Vagina (tissue), 2 donors: Measurements from ENCODE around the gene ARHGAP10. TPM values are rescaled to one million over a fixed set of nuclear protein-coding genes. Genes with fewer than 3 reads are reported as not detected.

ENCODE experiments used
- DNase-seq, 2 donors: peaks; one replicate each; pipeline ENCODE4 v3.0.0-alpha.2; 2017; ENCODE audit errors: extremely low spot score in 2 of 2
- H3K27ac ChIP-seq: fragments of 200-600 bp; sonication (generic); one replicate; pipeline ENCODE4 v1.5.1; 2019
- H3K27me3 ChIP-seq: fragments of 200-600 bp; sonication (generic); one replicate; pipeline ENCODE4 v1.5.1; 2019
- H3K36me3 ChIP-seq, 2 donors: fragments of 200-600 bp; sonication (generic); one replicate each; pipeline ENCODE4 v1.5.1; 2017 to 2019
- H3K4me1 ChIP-seq: fragments of 200-600 bp; sonication (generic); one replicate; pipeline ENCODE4 v1.5.1; 2019
- H3K4me3 ChIP-seq, 2 donors: fragments of 200-600 bp; sonication (generic); 1 replicate in 1 of 2; 2 replicates in 1 of 2; pipeline ENCODE4 v1.5.1; 2016 to 2019
- H3K9me3 ChIP-seq: fragments of 200-600 bp; sonication (generic); one replicate; pipeline ENCODE4 v1.5.1; 2019
- POLR2A ChIP-seq, 2 donors: fragments of 450-650 bp; IDR thresholded peaks; one replicate each; pipeline ENCODE4 v1.6.1; 2017; ENCODE audit warnings: antibody characterized with exemption in 2 of 2, mild to moderate bottlenecking in 2 of 2, moderate library complexity in 2 of 2
- POLR2AphosphoS5 ChIP-seq, 2 donors: sonication (generic); formaldehyde crosslinking; IDR thresholded peaks; one replicate each; pipeline ENCODE4 v1.9.0; 2017; ENCODE audit warnings: antibody characterized with exemption in 2 of 2, mild to moderate bottlenecking in 2 of 2, low read depth in 1 of 2; ENCODE audit not compliant: insufficient read depth in 1 of 2
- intact Hi-C: fragments of 100-400 bp; cut with DNase I; formaldehyde crosslinking; loops from one replicate; pipeline ENCODE4 v1.15.1; 2023
- total RNA-seq: library from RNA; depleted of rRNA; stranded (reverse); fragments of >200 nt; gene quantifications from one replicate; pipeline ENCODE4 v1.2.3, GENCODE V29; 2016
- TF ChIP-seq, protein P1 (sequence below), 3 experiments: fragments of 450-650 bp in 2 of 3; fragments of 200-600 bp in 1 of 3; sonication (generic) in 1 of 3; IDR thresholded peaks; one replicate each; pipeline ENCODE4 v1.5.1; 2017 to 2019; ENCODE audit warnings: antibody characterized with exemption in 3 of 3, mild to moderate bottlenecking in 2 of 3, moderate library complexity in 2 of 3

Gene ARHGAP10
- total RNA-seq, 1 donor from 2014 or later: 55.5 TPM

DNA sequence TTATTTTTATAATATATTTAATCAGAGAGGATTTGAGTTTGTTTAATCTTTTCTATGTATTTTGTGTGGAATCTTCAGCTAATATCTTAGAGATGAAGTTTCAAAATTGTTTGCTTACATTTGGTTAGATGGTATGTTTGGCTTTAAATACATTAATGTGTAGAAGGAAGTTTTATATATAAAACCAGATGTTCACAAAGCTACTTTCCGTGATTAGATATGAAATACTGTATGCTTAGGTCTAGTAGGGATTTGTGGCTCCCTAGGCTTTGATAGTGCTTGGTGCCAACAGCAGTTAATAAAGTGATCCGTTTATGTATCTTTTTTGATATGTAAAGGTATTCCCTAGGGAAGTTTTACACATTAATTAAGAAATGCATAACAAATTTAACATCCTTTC lies 223.0 kb downstream of the ARHGAP10 start:
- H3K4me3 ChIP-seq: no peak overlapping the region
- H3K27me3 ChIP-seq: no peaks in the 10 kb centered on the region
- H3K4me1 ChIP-seq: peaks cover 32% of the 10 kb centered on the region
- TF ChIP-seq POLR2AphosphoS5 (IDR thresholded peaks at IDR 0.05; ENCODE audit: insufficient read depth in 1 of 2, low read depth in 1 of 2) (no peak), POLR2A (IDR thresholded peaks at IDR 0.05) (no peak)
- TF ChIP-seq, protein P1, sequence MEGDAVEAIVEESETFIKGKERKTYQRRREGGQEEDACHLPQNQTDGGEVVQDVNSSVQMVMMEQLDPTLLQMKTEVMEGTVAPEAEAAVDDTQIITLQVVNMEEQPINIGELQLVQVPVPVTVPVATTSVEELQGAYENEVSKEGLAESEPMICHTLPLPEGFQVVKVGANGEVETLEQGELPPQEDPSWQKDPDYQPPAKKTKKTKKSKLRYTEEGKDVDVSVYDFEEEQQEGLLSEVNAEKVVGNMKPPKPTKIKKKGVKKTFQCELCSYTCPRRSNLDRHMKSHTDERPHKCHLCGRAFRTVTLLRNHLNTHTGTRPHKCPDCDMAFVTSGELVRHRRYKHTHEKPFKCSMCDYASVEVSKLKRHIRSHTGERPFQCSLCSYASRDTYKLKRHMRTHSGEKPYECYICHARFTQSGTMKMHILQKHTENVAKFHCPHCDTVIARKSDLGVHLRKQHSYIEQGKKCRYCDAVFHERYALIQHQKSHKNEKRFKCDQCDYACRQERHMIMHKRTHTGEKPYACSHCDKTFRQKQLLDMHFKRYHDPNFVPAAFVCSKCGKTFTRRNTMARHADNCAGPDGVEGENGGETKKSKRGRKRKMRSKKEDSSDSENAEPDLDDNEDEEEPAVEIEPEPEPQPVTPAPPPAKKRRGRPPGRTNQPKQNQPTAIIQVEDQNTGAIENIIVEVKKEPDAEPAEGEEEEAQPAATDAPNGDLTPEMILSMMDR (IDR thresholded peaks at IDR 0.05): no peak
- H3K36me3 ChIP-seq: no peaks in the 10 kb centered on the region
- DNase-seq: no peak
- no peak overlapping the region for H3K27ac ChIP-seq
- no peaks in the 10 kb centered on the region for H3K9me3 ChIP-seq
- intact Hi-C loops: no loop called here

DNA sequence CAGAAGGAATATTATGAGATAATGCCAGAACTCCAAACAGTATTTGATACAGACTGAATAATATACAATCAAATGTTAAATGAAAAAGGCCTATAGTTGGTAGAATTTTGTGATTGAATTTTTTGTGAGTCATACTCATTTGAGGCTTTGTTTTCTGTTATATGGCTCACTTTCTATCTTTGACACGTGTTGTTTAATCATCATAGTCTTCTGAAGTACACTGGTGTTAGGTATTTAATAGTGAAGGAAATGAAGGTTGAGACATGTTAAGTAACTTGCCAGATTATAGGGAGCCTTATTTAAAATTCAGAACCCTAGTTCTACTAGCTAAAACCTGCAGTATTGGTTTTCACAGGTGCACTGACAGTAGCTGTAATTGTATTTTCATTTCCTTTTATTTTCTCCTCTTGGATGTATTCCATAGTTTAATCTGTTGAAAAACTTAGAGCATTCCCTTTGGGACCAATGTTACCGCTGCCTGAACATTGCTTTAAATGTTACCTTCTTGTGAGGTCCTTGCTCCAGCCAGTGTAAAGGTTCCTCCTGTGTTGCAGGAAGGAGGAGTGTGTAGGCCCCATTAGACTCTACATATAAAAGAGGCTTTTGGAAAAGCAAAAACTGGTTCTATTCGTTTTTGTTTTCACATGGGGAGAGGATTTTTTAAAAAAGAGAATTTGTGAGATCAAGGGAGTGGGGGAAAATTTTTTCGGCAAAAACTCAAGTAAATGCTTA lies 224.1 kb downstream of the ARHGAP10 start:
- intact Hi-C loops: no loop called here
- peaks cover 32% of the 10 kb centered on the region for H3K4me1 ChIP-seq
- no peak for DNase-seq
- H3K27ac ChIP-seq: no peak overlapping the region
- TF ChIP-seq POLR2AphosphoS5 (IDR thresholded peaks at IDR 0.05; ENCODE audit: insufficient read depth in 1 of 2, low read depth in 1 of 2): no peak
- TF ChIP-seq, protein P1 (IDR thresholded peaks at IDR 0.05): no peak
- no peak for TF ChIP-seq POLR2A (IDR thresholded peaks at IDR 0.05)
- no peaks in the 10 kb centered on the region for H3K36me3 ChIP-seq
- H3K4me3 ChIP-seq: no peak overlapping the region
- no peaks in the 10 kb centered on the region for H3K27me3 ChIP-seq
- H3K9me3 ChIP-seq: no peaks in the 10 kb centered on the region

DNA sequence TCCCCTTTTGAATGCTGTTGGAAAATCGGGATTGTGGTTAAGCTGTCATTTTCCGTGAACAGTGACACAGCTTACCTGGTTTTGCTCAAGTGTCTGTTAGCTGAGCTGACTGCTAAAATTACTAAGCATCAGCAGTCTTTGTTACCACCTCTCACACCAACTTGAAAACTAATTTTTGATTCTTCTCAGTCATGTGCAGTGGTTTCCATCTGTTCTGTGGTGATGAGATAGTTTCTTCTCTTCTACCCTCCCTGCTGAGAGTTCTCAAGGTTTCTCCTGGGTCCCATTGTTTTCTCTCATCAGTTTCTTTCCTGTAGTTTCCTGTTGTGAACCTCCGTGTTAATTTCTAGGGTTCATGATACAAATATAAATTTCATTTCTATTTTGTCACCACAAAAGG lies 225.6 kb downstream of the ARHGAP10 start:
- H3K4me3 ChIP-seq: no peak overlapping the region
- H3K27me3 ChIP-seq: no peaks in the 10 kb centered on the region
- intact Hi-C loops: no loop called here
- H3K4me1 ChIP-seq: peaks cover 32% of the 10 kb centered on the region
- DNase-seq: no peak
- no peaks in the 10 kb centered on the region for H3K36me3 ChIP-seq
- no peak overlapping the region for H3K27ac ChIP-seq
- TF ChIP-seq, protein P1 (IDR thresholded peaks at IDR 0.05): no peak
- TF ChIP-seq POLR2AphosphoS5 (IDR thresholded peaks at IDR 0.05; ENCODE audit: insufficient read depth in 1 of 2, low read depth in 1 of 2) (no peak), POLR2A (IDR thresholded peaks at IDR 0.05) (no peak)
- no peaks in the 10 kb centered on the region for H3K9me3 ChIP-seq

DNA sequence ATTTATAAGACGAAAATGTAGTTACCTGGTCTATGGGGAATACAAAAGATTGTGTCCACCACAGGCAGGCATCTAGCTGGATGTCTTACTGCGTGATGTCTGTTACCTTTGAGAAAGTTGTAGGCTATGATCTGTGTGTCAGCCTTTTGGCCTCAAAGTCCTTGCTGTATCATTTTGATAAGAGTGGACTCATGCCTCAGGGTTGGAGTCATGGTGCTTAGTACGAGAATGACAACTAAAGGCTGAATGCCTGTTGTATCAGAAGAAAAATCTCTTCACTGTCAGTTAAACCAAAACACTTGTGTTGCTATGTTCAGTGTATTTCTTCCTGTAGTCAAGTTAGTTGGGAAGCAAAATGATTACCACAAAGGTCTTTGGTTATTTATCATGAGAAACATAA lies 226.2 kb downstream of the ARHGAP10 start:
- Histone ChIP-seq H3K4me1 (peaks cover 32% of the 10 kb centered on the region), H3K27ac (no peak overlapping the region)
- TF ChIP-seq POLR2A (IDR thresholded peaks at IDR 0.05) (no peak), POLR2AphosphoS5 (IDR thresholded peaks at IDR 0.05; ENCODE audit: insufficient read depth in 1 of 2, low read depth in 1 of 2) (no peak)
- TF ChIP-seq, protein P1 (IDR thresholded peaks at IDR 0.05): no peak

DNA sequence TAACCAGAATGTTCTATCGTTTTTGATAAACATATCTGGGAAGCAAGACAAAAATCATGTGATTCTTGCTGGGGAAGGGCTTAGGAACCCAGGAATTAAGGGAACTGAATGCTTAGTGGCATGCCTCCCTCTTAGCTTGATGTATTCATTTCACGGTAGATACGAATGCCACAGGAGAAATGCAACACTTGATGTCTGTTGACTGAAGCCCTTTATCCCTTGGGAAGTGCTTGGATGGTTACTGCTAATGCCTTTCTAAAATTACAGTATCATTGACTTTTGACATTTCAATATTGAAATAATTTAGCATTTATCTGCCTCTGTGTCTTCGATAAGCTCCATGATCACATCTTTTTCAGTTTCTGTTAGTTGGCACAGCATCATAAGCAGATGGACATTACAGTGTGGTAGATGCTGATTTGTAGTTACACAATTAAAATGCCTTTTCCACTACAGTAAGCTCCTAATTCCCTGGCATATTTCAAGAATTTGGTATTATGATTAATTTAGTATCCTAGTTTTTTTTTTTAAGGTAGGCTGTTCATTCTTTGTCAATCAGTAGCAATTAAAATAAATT lies 226.7 kb downstream of the ARHGAP10 start:
- no peak for DNase-seq
- peaks cover 32% of the 10 kb centered on the region for H3K4me1 ChIP-seq
- intact Hi-C loops: no loop called here
- H3K9me3 ChIP-seq: no peaks in the 10 kb centered on the region
- H3K27ac ChIP-seq: no peak overlapping the region
- TF ChIP-seq POLR2AphosphoS5 (IDR thresholded peaks at IDR 0.05; ENCODE audit: insufficient read depth in 1 of 2, low read depth in 1 of 2): no peak
- TF ChIP-seq, protein P1 (IDR thresholded peaks at IDR 0.05): no peak
- no peak for TF ChIP-seq POLR2A (IDR thresholded peaks at IDR 0.05)
- no peak overlapping the region for H3K4me3 ChIP-seq
- no peaks in the 10 kb centered on the region for H3K36me3 ChIP-seq
- H3K27me3 ChIP-seq: no peaks in the 10 kb centered on the region

More for the DNA sequence above, 226.2 kb downstream of the ARHGAP10 start:
- no peaks in the 10 kb centered on the region for H3K36me3 ChIP-seq
- H3K27me3 ChIP-seq: no peaks in the 10 kb centered on the region
- H3K4me3 ChIP-seq: no peak overlapping the region
- intact Hi-C loops: no loop called here
- H3K9me3 ChIP-seq: no peaks in the 10 kb centered on the region
- no peak for DNase-seq
